Small intestine (tissue), 4 donors: ENCODE measurements around the gene NDUFS5. TPM values are rescaled to one million over a fixed set of nuclear protein-coding genes. Genes with fewer than 3 reads are reported as not detected.

Experiments
- polyA plus RNA-seq, 4 donors: library from polyadenylated mRNA; stranded (reverse) in 3 of 4; unstranded in 1 of 4; fragments of 200-250 nt in 3 of 4; fragments of 120-200 nt in 1 of 4; gene quantifications; one replicate each; pipeline versions ENCODE4 v1.2.1 to v1.2.3, GENCODE V29; 2013
- donor health status: healthy with polysubstance abuse.
- donor health status: Bipolar disorder and iron deficiency.
- donor health status: healthy.

The NDUFS5 gene
- polyA plus RNA-seq, 4 donors = 228 to 696 (median 523) TPM

Other genes starting within 250 kb of the NDUFS5 start
- 10 to 100 TPM; 15.1 to 27.9 (median 25.8) TPM for gene RRAGC, start 166.6 kb upstream of the NDUFS5 start, polyA plus RNA-seq
- gene MYCBP, start 153.0 kb upstream of the NDUFS5 start, polyA plus RNA-seq = 10 to 100 TPM; 17.6 to 30.3 (median 23.1) TPM
- under 1 TPM in 1 of 4 donors, not detected in 3; 0.31 TPM for gene GJA9, start 144.8 kb upstream of the NDUFS5 start, polyA plus RNA-seq
- under 1 TPM in 2 of 4 donors, not detected in 2; 0.24 to 0.43 TPM for gene RHBDL2, start 84.5 kb upstream of the NDUFS5 start, polyA plus RNA-seq
- 10 to 100 TPM; 24.5 to 35.8 (median 28.6) TPM for gene AKIRIN1, start 35.1 kb upstream of the NDUFS5 start, polyA plus RNA-seq
- 10 to 100 TPM; 18.1 to 64.8 (median 34.6) TPM for gene MACF1, start 178.3 kb downstream of the NDUFS5 start, polyA plus RNA-seq